ENCODE measurements around the gene SCMH1.
A peak's percentile ranks its signal among the peaks of the same experiment; 100 is the strongest.

Gene SCMH1

GRCh38 chr1:40977716-40978115, 264.4 kb downstream of the SCMH1 start:
- Mint-ChIP-seq H3K27ac (no peak overlapping the region), H3K4me3 (peak overlapping the region; percentile 41), H3K27me3 (peaks cover 1% of the 10 kb centered on the region), H3K4me1 (ENCODE audit: low read depth) (peaks cover 24% of the 10 kb centered on the region), H3K36me3 (peaks cover 15% of the 10 kb centered on the region), H3K9me3 (ENCODE audit: low read depth) (no peaks in the 10 kb centered on the region)

Data from activated naive CD8-positive, alpha-beta T cell (primary cell).